Measurements from ENCODE around the gene FBLL1.

DNA sequence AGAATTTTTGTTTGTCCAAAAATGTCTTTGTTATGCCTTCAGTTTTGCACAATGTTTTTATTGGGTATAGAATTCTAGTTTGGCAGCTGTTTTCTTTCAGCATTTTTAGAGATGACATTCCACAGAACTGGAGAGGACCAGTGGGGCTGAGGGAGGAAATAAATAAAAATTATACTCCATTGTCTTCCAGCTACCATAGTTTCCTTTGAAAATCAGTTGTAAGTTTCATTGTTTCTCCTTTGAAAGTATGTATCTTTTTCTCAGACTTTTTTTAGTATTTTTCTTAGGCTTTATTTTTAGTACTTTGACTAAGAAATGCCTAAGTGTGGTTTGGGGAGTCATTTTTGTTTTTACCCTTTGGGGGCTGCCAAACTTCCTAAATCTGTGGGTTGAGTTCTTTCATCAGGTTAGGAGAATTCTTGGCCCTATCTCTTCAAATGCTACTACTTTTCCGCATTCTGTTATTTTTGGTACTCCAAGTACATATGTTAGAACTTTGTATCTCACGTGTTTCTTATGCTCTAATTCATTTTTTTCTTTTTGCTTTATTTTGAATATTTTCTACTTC lies 15.2 kb upstream of the FBLL1 start:
- TF ChIP-seq, protein P1, sequence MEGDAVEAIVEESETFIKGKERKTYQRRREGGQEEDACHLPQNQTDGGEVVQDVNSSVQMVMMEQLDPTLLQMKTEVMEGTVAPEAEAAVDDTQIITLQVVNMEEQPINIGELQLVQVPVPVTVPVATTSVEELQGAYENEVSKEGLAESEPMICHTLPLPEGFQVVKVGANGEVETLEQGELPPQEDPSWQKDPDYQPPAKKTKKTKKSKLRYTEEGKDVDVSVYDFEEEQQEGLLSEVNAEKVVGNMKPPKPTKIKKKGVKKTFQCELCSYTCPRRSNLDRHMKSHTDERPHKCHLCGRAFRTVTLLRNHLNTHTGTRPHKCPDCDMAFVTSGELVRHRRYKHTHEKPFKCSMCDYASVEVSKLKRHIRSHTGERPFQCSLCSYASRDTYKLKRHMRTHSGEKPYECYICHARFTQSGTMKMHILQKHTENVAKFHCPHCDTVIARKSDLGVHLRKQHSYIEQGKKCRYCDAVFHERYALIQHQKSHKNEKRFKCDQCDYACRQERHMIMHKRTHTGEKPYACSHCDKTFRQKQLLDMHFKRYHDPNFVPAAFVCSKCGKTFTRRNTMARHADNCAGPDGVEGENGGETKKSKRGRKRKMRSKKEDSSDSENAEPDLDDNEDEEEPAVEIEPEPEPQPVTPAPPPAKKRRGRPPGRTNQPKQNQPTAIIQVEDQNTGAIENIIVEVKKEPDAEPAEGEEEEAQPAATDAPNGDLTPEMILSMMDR (optimal IDR thresholded peaks at IDR 0.05 in 1 of 3, IDR thresholded peaks at IDR 0.05 in 1 of 3, conservative IDR thresholded peaks at IDR 0.05 in 1 of 3; ENCODE audit: extremely low read depth in 1 of 3, insufficient read depth in 2 of 3, low read length in 3 of 3) = no peak
- TF ChIP-seq EZH2 (IDR thresholded peaks at IDR 0.05; ENCODE audit: low read length) = no peak

Data from keratinocyte (primary cell).